Karpas-422 (cell line): ENCODE data around the gene CNOT10. TPM values are rescaled to one million over a fixed set of nuclear protein-coding genes. Genes with fewer than 3 reads are reported as not detected.
"Not testable (repeated sequence)": the region's sequence is repeated elsewhere in the genome, so short reads cannot be mapped to it uniquely, and the experiment has no call there.

Source experiments
- DNase-seq: peaks from one replicate; pipeline ENCODE4 v3.0.0-alpha.2; 2015
- H2AFZ ChIP-seq: fragments of 200-600 bp; sonication (generic); 2 replicates; pipeline ENCODE4 v1.6.1; 2014; ENCODE audit warnings: antibody characterized with exemption, low read length, mixed read lengths
- H3K27ac ChIP-seq: fragments of 200-600 bp; sonication (generic); 2 replicates; pipeline ENCODE4 v1.5.1; 2014; ENCODE audit warnings: mild to moderate bottlenecking, low read length, moderate library complexity
- H3K27me3 ChIP-seq: fragments of 200-600 bp; sonication (generic); 2 replicates; pipeline ENCODE4 v1.6.1; 2014; ENCODE audit warnings: low read length, mixed read lengths
- H3K36me3 ChIP-seq: fragments of 200-600 bp; sonication (generic); 2 replicates; pipeline ENCODE4 v1.6.1; 2014; ENCODE audit warnings: low read length, mixed read lengths; ENCODE audit not compliant: insufficient read depth
- H3K4me1 ChIP-seq: fragments of 200-600 bp; sonication (generic); 2 replicates; pipeline ENCODE4 v1.6.1; 2014; ENCODE audit warnings: mild to moderate bottlenecking, low read length, mixed read lengths
- H3K4me2 ChIP-seq: fragments of 200-600 bp; sonication (generic); 2 replicates; pipeline ENCODE4 v1.6.1; 2014; ENCODE audit warnings: low read length, low read depth, mild to moderate bottlenecking; ENCODE audit not compliant: poor library complexity, severe bottlenecking
- H3K4me3 ChIP-seq: fragments of 200-600 bp; sonication (generic); 2 replicates; pipeline ENCODE4 v1.5.1; 2014; ENCODE audit warnings: mild to moderate bottlenecking, antibody characterized with exemption, low read length, mixed read lengths
- H3K79me2 ChIP-seq: fragments of 200-600 bp; sonication (generic); 2 replicates; pipeline ENCODE4 v1.6.1; 2014; ENCODE audit warnings: mild to moderate bottlenecking, low read length, mixed read lengths
- H3K9ac ChIP-seq: fragments of 200-600 bp; sonication (generic); 2 replicates; pipeline ENCODE4 v1.6.0; 2014; ENCODE audit warnings: low read length
- H3K9me2 ChIP-seq: fragments of 200-600 bp; sonication (generic), shearing (Covaris generic); replicated peaks from 2 replicates; pipeline ENCODE4 v1.6.0; 2014; ENCODE audit warnings: mild to moderate bottlenecking, low read length, moderate library complexity; ENCODE audit not compliant: insufficient read depth
- H3K9me3 ChIP-seq: fragments of 300-700, 200-600 bp; sonication (generic); 2 replicates; pipeline ENCODE4 v1.6.1; 2014; ENCODE audit warnings: low read length, mixed read lengths
- H4K20me1 ChIP-seq: fragments of 200-600 bp; sonication (generic); 2 replicates; pipeline ENCODE4 v1.6.1; 2014; ENCODE audit warnings: mild to moderate bottlenecking, antibody characterized with exemption, low read length, low read depth; ENCODE audit not compliant: insufficient read depth
- total RNA-seq: library from RNA; depleted of rRNA; stranded (reverse); fragments of >200 nt; shearing (Covaris generic); gene quantifications from 2 replicates; pipeline ENCODE4 v1.2.3, GENCODE V29; 2014; ENCODE audit warnings: low replicate concordance

CNOT10 gene
- total RNA-seq, 1 experiment from 2014 or later, result 62.7 TPM

GRCh38 chr3:32801440-32801839 is 116.5 kb downstream of the CNOT10 start:
- not testable (repeated sequence) for H3K9me2 ChIP-seq, H3K27me3 ChIP-seq, H3K79me2 ChIP-seq, H3K4me1 ChIP-seq, H3K27ac ChIP-seq, H3K4me3 ChIP-seq, H3K36me3 ChIP-seq, H2AFZ ChIP-seq, H3K9ac ChIP-seq, H4K20me1 ChIP-seq, DNase-seq, H3K9me3 ChIP-seq, H3K4me2 ChIP-seq

- Histone ChIP-seq H3K79me2 (no peaks in the 10 kb centered on the region), H2AFZ (no peak overlapping the region), H3K27me3 (no peaks in the 10 kb centered on the region), H3K9ac (no peak overlapping the region), H3K36me3 (no peaks in the 10 kb centered on the region), H4K20me1 (no peaks in the 10 kb centered on the region), H3K9me2 (no peaks in the 10 kb centered on the region), H3K4me1 (no peaks in the 10 kb centered on the region), H3K9me3 (no peaks in the 10 kb centered on the region), H3K27ac (no peak overlapping the region), H3K4me2 (no peak overlapping the region), H3K4me3 (no peak overlapping the region)
- DNase-seq, result no peak
These were observed 128.2 kb downstream of the CNOT10 start for GRCh38 chr3:32813180-32813579.

- DNase-seq, result no peak
- H3K9me2 ChIP-seq, result no peaks in the 10 kb centered on the region
- H3K27me3 ChIP-seq, result no peaks in the 10 kb centered on the region
- H3K36me3 ChIP-seq, result no peaks in the 10 kb centered on the region
- H4K20me1 ChIP-seq, result no peaks in the 10 kb centered on the region
- H3K9me3 ChIP-seq, result no peaks in the 10 kb centered on the region
- H3K4me1 ChIP-seq, result no peaks in the 10 kb centered on the region
- no peak overlapping the region for H3K4me2 ChIP-seq
- no peaks in the 10 kb centered on the region for H3K79me2 ChIP-seq
- no peak overlapping the region for H3K27ac ChIP-seq
- no peak overlapping the region for H2AFZ ChIP-seq
- no peak overlapping the region for H3K4me3 ChIP-seq
- no peak overlapping the region for H3K9ac ChIP-seq
These were observed 129.4 kb downstream of the CNOT10 start for GRCh38 chr3:32814361-32814760.

- no peak for DNase-seq
- Histone ChIP-seq H2AFZ (no peak overlapping the region), H4K20me1 (no peaks in the 10 kb centered on the region), H3K4me3 (no peak overlapping the region), H3K9me3 (no peaks in the 10 kb centered on the region), H3K4me2 (no peak overlapping the region), H3K9ac (no peak overlapping the region), H3K36me3 (no peaks in the 10 kb centered on the region), H3K27ac (no peak overlapping the region), H3K79me2 (no peaks in the 10 kb centered on the region), H3K9me2 (no peaks in the 10 kb centered on the region), H3K4me1 (no peaks in the 10 kb centered on the region), H3K27me3 (no peaks in the 10 kb centered on the region)
These were observed 131.0 kb downstream of the CNOT10 start for GRCh38 chr3:32815841-32816438.

- Histone ChIP-seq H3K4me2 (no peak overlapping the region), H3K9me3 (no peaks in the 10 kb centered on the region), H3K27me3 (no peaks in the 10 kb centered on the region), H3K9me2 (no peaks in the 10 kb centered on the region), H3K36me3 (no peaks in the 10 kb centered on the region), H3K4me1 (no peaks in the 10 kb centered on the region), H3K9ac (no peak overlapping the region), H4K20me1 (no peaks in the 10 kb centered on the region), H3K4me3 (no peak overlapping the region), H3K27ac (no peak overlapping the region), H3K79me2 (no peaks in the 10 kb centered on the region), H2AFZ (no peak overlapping the region)
- no peak for DNase-seq
These were observed 131.7 kb downstream of the CNOT10 start for GRCh38 chr3:32816439-32817256.

GRCh38 chr3:32817257-32817557 is 132.2 kb downstream of the CNOT10 start:
- H3K36me3 ChIP-seq, result no peaks in the 10 kb centered on the region
- no peaks in the 10 kb centered on the region for H3K27me3 ChIP-seq
- H3K27ac ChIP-seq, result no peak overlapping the region
- H4K20me1 ChIP-seq, result no peaks in the 10 kb centered on the region
- H2AFZ ChIP-seq, result no peak overlapping the region
- no peaks in the 10 kb centered on the region for H3K9me2 ChIP-seq
- no peaks in the 10 kb centered on the region for H3K4me1 ChIP-seq
- H3K9ac ChIP-seq, result no peak overlapping the region
- no peak for DNase-seq
- H3K4me2 ChIP-seq, result no peak overlapping the region
- no peak overlapping the region for H3K4me3 ChIP-seq
- no peaks in the 10 kb centered on the region for H3K79me2 ChIP-seq
- no peaks in the 10 kb centered on the region for H3K9me3 ChIP-seq

- H3K27ac ChIP-seq, result no peak within 1 kb of the TSS
- H2AFZ ChIP-seq, result no peak within 1 kb of the TSS
- no peaks in the 10 kb centered on the region for H3K9me3 ChIP-seq
- DNase-seq, result no peak
- no peaks in the 10 kb centered on the region for H4K20me1 ChIP-seq
- H3K4me3 ChIP-seq, result no peak within 1 kb of the TSS
- no peak within 1 kb of the TSS for H3K9ac ChIP-seq
- H3K4me1 ChIP-seq, result no peaks in the 10 kb centered on the region
- no peaks in the 10 kb centered on the region for H3K79me2 ChIP-seq
- H3K4me2 ChIP-seq, result no peak within 1 kb of the TSS
- H3K36me3 ChIP-seq, result no peaks in the 10 kb centered on the region
- no peaks in the 10 kb centered on the region for H3K9me2 ChIP-seq
- H3K27me3 ChIP-seq, result no peaks in the 10 kb centered on the region
These were observed 132.7 kb downstream of the CNOT10 start, which contains the start of gene TRIM71 for GRCh38 chr3:32817558-32818228. TSS of gene TRIM71 (plus strand) at chr3:32817997. CDS start at chr3:32818081, 84 bp downstream.

- Histone ChIP-seq H3K4me3 (no peak overlapping the region), H3K4me1 (no peaks in the 10 kb centered on the region), H3K4me2 (no peak overlapping the region), H2AFZ (no peak overlapping the region), H3K9ac (no peak overlapping the region), H3K9me2 (no peaks in the 10 kb centered on the region), H3K79me2 (no peaks in the 10 kb centered on the region), H3K9me3 (no peaks in the 10 kb centered on the region), H3K27me3 (no peaks in the 10 kb centered on the region), H4K20me1 (no peaks in the 10 kb centered on the region), H3K36me3 (no peaks in the 10 kb centered on the region), H3K27ac (no peak overlapping the region)
- DNase-seq, result no peak
These were observed 133.4 kb downstream of the CNOT10 start for GRCh38 chr3:32818229-32818969.
